GM19025 (cell line): ENCODE results near the gene IFT57.

Source experiments
- ATAC-seq: cut with Tn5 transposase; IDR thresholded peaks from one replicate; pipeline ENCODE4 v1.9.1; 2021; ENCODE audit warnings: mild to moderate bottlenecking, low read depth, moderate library complexity; ENCODE audit not compliant: unreplicated experiment

The IFT57 gene

DNA sequence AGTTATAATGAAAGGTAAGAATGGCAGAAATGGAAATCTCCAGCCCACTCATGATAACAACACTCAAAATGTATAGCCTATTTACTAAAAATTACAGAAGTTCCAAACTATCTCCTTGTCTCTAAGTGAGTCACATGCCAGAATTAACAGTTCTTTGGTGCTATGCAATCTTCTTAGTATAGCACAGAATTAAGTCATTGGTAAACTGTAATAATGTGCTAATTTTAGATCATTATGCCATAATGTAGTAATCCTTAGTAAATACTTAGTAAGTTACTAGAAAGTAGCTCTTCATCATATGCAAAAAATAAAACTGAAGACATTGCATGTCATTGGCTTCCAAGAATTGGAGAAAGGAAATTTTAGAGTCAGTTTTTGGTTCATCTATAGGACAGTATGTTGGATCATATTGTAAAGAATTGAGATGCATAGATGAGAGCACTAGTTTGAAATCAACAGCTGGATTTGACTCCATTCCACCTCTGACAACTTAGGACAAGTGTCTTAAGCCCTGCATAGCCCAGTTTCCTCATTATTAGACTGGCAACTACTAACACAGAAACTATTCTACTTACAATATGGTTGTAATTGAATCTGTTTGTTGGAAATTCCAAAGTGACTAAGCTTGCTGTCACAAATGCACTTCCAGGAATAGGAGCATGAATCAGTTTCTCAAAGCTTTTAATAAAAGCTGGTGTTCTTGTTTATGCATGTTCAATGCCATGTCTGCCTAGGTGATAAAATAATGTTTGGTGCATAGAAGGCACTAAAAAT lies 91.3 kb downstream of the IFT57 start:
- ATAC-seq = no peak

GRCh38 chr3:108130236-108130635 lies 92.0 kb downstream of the IFT57 start:
- no peak for ATAC-seq

DNA sequence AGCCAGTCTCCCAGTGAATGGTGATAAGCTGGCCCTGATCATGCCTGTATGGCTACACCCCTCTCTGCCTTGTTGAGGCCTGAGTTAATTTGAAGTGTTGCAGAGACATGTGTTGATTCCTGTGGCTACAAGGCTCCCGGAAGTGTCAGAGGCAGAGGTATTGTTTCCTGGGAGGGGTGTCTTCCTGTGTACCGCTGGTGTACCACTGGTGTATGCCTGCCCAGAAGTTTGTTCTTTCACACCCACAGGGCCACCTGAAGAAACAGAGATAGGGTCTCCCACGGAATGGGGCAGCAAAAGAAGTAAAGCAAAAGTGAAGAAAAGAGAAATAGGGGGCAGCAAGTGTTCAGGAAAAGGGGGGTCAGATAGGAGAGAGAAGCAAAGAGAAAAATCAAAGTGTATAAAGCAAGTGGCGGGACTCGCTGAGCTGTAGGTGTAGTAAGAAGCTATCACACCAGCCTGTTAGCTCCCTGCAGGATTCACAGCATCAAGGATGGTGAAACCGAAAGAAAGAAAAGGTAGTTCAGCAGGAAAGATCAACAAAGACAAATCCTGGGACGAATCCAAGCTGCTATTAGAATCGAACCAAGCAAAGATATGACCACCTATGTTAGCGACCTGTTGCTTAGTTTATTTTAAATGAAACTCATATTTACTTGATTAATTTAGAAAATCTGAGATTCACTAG lies 94.8 kb downstream of the IFT57 start:
- no peak for ATAC-seq

GRCh38 chr3:108126348-108126747 lies 95.9 kb downstream of the IFT57 start:
- ATAC-seq = no peak

GRCh38 chr3:108125550-108126071 lies 96.6 kb downstream of the IFT57 start:
- peak; percentile 43 for ATAC-seq

DNA sequence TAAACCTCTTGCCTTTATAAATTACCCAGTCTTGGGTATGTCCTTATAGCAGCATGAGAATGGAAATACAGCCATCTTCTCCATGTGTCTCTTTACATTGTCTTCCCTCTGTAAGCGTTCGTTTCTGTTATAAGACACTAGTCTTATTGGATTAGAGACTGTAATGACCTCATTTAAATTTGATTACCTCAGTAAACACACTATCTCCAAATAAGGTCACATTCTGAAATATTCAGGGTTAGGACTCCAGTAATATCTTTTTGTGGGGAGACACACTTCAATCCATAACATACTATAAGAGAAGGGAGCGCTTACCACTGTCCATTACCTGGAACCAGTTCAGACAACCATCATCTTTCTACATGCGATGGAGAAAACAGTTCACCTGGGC lies 97.1 kb downstream of the IFT57 start:
- ATAC-seq = no peak

DNA sequence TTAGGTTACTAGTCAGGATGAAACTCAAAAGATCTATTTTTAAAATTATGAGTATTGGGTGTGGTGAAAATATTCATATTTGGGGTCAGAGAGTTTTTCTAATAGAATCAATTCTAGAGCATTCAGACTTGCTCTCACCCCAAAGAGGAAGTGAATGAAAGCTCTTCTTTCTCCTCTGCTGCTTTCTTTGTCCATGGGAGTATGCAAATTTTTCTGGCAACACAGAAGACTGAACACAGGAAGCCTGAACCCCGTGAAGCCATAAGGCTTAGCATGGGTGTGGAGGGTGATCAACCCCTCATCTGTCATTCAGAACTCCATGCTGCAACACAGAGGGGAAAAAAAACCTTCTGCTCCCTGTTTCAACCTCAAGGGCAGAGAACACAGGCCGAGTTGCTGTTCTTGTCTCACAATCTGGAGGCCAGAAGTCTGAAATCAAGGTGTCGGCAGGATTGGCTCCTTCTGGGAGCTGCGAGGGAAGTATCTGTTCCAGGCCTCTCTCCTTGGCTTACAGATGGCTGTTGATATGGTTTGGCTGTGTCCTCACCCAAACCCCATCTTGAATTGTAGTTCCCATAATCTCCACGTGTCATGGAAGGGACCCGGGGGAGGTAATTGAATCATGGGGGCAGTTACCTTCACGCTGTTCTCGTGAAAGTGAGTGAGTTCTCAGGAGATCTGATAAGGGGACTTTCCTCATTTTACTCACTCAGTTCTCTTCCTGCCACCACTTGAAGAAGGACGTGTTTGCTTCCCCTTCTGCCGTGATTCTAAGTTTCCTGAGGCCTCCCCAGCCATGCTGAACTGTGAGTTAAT lies 97.7 kb downstream of the IFT57 start:
- peak; percentile 84 for ATAC-seq

- ATAC-seq = no peak
Observed at GRCh38 chr3:108123326-108123725, 98.9 kb downstream of the IFT57 start.

- ATAC-seq = no peak
Observed at GRCh38 chr3:108122276-108122675, 99.9 kb downstream of the IFT57 start.

DNA sequence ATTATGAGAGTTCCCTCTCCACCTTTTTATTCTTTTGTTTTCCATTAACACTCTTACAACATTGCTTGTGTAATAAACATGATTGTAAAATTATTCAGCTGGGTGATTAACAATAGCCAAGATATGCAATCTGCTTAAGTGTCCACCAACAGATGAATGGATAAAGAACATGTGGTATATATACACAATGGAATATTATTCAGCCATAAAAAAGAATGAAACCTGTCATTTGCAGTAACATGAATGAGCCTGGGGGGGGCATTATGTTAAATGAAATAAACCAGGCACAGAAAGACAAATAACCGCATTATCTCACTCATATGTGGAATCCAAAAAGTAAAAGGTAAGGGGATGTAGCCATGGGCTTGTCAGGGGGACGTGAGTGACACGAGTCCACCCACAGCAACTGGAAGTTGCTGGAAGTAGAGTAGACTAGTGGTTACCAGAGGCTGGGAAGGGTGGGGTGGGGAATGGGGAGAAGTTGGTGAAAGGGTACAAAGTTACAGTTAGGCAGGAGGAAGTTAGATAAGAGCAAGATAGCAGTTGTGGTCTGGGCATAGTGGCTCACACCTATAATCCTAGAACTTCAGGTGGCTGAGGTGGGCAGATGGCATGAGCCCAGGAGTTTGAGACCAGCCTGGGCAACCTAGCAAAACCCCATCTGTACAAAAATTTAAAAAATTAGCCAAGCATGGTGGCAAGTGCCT lies 102.7 kb downstream of the IFT57 start:
- no peak for ATAC-seq

GRCh38 chr3:108118038-108118768 lies 104.0 kb downstream of the IFT57 start:
- ATAC-seq = no peak

GRCh38 chr3:108117241-108117775 lies 104.9 kb downstream of the IFT57 start:
- no peak for ATAC-seq

DNA sequence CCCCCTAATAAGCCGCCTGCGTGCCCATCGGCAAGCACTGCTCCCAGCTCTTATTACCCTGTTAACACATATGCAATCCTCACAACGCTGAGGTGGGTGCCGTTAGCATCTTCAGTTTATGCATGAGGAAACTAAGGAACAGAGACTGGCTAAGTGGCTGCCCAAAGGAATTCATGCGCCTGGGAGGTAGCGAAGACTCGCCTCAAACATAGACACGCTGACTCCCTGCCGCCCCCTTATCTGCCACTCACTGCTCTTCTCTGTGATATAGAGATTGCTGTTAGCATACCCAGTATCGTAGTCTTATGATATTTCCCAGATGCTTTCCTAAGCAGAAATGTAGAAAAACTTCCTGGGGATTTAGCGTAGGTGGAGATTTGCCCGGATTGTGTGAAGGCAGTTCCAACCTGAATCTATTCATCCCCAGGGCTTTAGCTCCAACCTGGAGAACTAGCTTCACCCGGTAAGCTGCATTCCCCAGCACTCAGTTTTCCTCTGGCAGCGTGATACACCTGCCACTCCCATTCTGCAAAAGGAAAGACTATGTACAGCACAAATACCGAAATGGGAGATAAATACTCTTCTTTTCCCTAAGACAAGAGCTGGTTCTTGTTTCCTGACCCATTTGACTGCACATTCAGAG lies 107.7 kb downstream of the IFT57 start:
- ATAC-seq = no peak

GRCh38 chr3:108113975-108114374 lies 108.2 kb downstream of the IFT57 start:
- no peak for ATAC-seq

- ATAC-seq = no peak
Observed at GRCh38 chr3:108110934-108111333, 111.3 kb downstream of the IFT57 start.
